DND-41 (cell line): ENCODE results near the gene SGMS1.
"Not testable (repeated sequence)": the region's sequence is repeated elsewhere in the genome, so short reads cannot be mapped to it uniquely, and the experiment has no call there.

Source experiments
- EZH2 ChIP-seq: IDR thresholded peaks from 3 replicates; pipeline ENCODE4 v1.6.1; 2012; ENCODE audit warnings: borderline replicate concordance, low read depth, mild to moderate bottlenecking, moderate library complexity, low read length, inconsistent platforms; ENCODE audit not compliant: severe bottlenecking
- TF ChIP-seq, protein P1 (sequence below): IDR thresholded peaks from 2 replicates; pipeline ENCODE4 v1.5.1; 2012; ENCODE audit warnings: borderline replicate concordance, low read length, moderate library complexity, mild to moderate bottlenecking; ENCODE audit not compliant: poor library complexity, severe bottlenecking; ENCODE audit errors: extremely low read depth

DNA sequence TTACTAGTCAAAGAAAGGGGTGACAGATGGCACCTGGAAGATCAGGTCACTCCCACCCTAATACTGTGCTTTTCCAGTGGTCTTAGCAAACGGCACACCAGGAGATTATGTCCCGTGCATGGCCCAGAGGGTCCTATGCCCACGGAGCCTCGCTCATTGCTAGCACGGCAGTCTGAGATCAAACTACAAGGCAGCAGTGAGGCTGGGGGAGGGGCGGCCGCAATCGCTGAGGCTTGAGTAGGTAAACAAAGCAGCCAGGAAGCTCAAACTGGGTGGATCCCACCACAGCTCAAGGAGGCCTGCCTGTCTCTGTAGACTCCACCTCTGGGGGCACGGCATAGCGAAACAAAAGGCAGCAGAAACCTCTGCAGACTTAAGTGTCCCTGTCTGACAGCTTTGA lies 361.1 kb downstream of the SGMS1 start:
- TF ChIP-seq, protein P1, sequence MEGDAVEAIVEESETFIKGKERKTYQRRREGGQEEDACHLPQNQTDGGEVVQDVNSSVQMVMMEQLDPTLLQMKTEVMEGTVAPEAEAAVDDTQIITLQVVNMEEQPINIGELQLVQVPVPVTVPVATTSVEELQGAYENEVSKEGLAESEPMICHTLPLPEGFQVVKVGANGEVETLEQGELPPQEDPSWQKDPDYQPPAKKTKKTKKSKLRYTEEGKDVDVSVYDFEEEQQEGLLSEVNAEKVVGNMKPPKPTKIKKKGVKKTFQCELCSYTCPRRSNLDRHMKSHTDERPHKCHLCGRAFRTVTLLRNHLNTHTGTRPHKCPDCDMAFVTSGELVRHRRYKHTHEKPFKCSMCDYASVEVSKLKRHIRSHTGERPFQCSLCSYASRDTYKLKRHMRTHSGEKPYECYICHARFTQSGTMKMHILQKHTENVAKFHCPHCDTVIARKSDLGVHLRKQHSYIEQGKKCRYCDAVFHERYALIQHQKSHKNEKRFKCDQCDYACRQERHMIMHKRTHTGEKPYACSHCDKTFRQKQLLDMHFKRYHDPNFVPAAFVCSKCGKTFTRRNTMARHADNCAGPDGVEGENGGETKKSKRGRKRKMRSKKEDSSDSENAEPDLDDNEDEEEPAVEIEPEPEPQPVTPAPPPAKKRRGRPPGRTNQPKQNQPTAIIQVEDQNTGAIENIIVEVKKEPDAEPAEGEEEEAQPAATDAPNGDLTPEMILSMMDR, result not testable (repeated sequence)
- not testable (repeated sequence) for TF ChIP-seq EZH2
